ENCODE results near the gene SOX6.

DNA sequence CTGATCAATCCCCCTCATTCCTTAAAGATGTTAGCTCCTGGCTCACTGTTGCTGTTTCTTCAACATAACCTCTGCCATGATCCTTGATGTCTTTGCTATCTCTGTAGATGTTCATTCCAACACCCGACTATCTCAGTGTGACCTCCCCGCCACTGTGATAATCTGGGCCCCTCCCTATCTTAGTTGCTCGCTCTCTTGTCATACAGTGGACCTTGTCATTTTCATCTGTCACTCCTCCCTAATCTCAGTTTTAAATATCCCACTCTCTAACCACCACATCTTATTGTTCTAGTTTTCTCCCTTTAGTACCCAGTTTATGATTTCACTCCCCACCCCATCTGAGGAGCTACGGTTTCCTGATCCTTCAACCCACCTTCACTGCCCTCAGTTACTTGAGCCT is 379.2 kb downstream of the SOX6 start:
- TF ChIP-seq, protein P1, sequence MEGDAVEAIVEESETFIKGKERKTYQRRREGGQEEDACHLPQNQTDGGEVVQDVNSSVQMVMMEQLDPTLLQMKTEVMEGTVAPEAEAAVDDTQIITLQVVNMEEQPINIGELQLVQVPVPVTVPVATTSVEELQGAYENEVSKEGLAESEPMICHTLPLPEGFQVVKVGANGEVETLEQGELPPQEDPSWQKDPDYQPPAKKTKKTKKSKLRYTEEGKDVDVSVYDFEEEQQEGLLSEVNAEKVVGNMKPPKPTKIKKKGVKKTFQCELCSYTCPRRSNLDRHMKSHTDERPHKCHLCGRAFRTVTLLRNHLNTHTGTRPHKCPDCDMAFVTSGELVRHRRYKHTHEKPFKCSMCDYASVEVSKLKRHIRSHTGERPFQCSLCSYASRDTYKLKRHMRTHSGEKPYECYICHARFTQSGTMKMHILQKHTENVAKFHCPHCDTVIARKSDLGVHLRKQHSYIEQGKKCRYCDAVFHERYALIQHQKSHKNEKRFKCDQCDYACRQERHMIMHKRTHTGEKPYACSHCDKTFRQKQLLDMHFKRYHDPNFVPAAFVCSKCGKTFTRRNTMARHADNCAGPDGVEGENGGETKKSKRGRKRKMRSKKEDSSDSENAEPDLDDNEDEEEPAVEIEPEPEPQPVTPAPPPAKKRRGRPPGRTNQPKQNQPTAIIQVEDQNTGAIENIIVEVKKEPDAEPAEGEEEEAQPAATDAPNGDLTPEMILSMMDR (conservative IDR thresholded peaks at IDR 0.05 in 1 of 2, IDR thresholded peaks at IDR 0.05 in 1 of 2; ENCODE audit: extremely low read depth in 1 of 2, insufficient read depth in 1 of 2, low read depth in 1 of 2, low read length in 2 of 2): no peak
- TF ChIP-seq EZH2 (IDR thresholded peaks at IDR 0.05; ENCODE audit: borderline replicate concordance, low read length): no peak

Data from mammary epithelial cell (primary cell).